GM19463 (cell line): Measurements from ENCODE around the gene CYSRT1.
A peak's percentile ranks its signal among the peaks of the same experiment; 100 is the strongest.

Experiments used
- ATAC-seq: cut with Tn5 transposase; IDR thresholded peaks from one replicate; pipeline ENCODE4 v1.9.1; 2021; ENCODE audit warnings: mild to moderate bottlenecking, moderate library complexity; ENCODE audit not compliant: unreplicated experiment

Gene CYSRT1, protein sequence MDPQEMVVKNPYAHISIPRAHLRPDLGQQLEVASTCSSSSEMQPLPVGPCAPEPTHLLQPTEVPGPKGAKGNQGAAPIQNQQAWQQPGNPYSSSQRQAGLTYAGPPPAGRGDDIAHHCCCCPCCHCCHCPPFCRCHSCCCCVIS

GRCh38 chr9:137224830-137225694 lies at the start of gene CYSRT1:
Gene CYSRT1, plus strand, starts transcription at chr9:137225174. Its CDS starts 448 bp downstream, at chr9:137225622.
- no peak for ATAC-seq

GRCh38 chr9:137175345-137175961 lies 49.5 kb upstream of the CYSRT1 start:
- no peak for ATAC-seq

GRCh38 chr9:137176302-137177182 lies 48.4 kb upstream of the CYSRT1 start:
- no peak for ATAC-seq

DNA sequence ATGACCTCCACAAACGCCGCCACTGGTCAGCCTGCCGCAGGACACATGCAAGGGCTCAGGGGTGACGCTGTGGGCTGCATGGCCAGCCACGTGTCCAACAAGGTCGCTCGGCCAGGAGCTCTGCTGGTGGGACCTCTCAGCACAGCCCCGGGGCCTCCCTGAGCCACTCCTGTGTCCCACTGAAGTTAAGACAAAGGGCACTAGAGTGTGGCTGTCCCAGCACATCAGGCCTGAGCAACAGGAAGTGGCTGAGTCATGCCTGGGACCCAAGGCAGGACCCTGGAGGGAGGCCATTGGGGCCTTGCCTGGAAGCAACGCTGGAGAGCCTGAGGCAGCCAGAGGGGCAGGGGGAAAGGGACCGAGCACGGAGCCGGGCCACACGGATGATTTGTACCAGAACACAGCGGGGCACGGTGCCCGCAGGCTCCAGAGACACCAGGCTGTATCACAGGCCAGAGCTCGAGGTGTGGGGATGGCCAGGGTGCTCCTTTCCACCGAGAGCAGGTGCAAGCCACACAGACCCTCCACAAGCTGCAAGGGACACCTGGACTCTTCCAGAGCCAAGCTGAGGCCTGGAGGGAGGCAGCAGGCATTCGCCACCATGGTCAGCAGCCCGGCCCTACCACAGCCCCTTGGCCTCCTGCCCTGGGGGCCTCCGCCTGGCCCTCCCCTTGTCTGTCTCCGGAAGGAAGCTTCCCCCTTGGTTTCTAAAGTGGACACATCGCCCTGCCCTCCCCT lies 46.6 kb upstream of the CYSRT1 start:
- no peak for ATAC-seq

- ATAC-seq, result no peak
Measured at GRCh38 chr9:137178939-137179630, 45.9 kb upstream of the CYSRT1 start.

GRCh38 chr9:137179761-137180160 lies 45.2 kb upstream of the CYSRT1 start:
- ATAC-seq, result no peak

GRCh38 chr9:137180491-137180890 lies 44.5 kb upstream of the CYSRT1 start:
- no peak for ATAC-seq

- ATAC-seq, result no peak
Measured at GRCh38 chr9:137181680-137182079, 43.3 kb upstream of the CYSRT1 start.

DNA sequence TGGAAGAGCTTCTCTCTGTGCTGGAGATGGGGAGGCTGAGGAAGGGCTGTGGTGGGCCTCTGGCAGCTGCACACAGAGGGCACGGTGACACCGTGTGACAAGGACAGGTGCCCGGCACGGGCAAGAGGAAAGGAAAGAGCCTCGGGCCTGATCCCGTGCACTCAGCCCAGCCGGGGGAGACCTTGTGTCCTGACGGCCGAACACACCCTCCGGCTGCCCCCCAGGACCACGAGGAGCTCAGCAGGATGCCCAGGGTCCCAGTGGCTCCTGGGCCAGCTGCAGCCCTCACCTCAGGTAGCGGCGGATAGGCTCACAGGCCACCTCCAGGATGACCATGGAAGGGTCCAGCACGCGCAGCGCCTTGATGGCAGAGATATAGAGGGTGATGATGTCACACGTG lies 42.1 kb upstream of the CYSRT1 start:
- ATAC-seq, result no peak

GRCh38 chr9:137183980-137184595 lies 40.9 kb upstream of the CYSRT1 start:
- no peak for ATAC-seq

DNA sequence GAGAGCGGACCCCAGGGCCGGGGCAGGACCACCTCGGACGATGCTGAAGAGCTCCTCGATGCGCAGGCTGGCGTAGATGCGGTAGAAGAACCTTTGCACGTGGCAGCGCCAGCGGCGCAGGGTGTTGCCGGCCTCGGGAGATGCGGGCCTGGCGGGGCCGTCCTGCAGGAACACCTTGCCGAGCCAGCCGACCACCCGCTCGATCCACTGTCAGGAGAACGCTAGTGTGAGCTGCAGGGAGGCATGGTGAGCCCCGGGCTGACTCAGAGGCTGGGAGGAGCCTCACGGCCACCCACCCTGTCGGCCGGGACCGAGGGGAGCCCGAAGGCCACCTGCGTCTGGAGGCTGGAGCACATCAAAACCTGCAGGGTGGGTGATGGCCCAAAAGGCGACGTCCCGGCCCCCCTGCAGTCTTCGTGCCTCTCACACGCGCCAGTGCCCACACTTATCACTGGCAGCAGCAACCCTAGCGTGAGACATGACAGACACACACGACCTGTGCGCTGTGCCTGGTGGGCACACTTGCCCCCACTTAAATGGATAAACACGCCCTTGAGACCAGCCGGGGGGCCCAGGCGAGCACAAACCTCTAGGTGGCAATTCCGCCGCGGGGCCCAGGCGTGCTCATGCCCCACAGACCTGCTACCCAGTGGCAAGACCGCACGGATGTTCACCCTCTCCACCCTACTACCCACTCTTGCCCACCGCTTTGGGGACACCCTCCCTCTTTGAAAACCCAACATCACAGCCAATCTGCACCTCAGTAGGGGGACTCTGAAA lies 39.9 kb upstream of the CYSRT1 start:
- no peak for ATAC-seq

- no peak for ATAC-seq
Measured at GRCh38 chr9:137185921-137186320, 39.1 kb upstream of the CYSRT1 start.

- no peak for ATAC-seq
Measured at GRCh38 chr9:137186385-137186784, 38.6 kb upstream of the CYSRT1 start.

- no peak for ATAC-seq
Measured at GRCh38 chr9:137187386-137187785, 37.6 kb upstream of the CYSRT1 start.

DNA sequence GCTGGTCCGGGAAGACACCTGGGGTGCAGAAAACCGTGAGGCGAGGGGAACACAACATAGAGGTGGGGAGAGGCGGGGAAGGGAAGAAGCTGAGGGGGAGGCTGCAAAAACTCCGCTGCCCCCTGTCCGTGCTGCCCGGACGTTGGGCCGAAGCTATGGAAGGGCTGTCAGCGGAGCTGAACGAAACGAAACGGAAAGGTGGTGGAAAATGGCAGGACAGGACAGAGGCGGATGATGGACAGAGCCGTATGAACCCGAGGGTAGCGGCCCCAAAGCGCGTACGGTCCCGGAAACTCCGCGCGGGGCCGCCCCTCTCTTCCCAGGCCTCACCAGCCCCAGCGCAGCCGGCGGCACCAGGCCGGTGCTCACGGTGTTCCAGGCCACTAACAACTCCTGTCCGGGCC lies 36.9 kb upstream of the CYSRT1 start:
- peak; percentile 10 for ATAC-seq

DNA sequence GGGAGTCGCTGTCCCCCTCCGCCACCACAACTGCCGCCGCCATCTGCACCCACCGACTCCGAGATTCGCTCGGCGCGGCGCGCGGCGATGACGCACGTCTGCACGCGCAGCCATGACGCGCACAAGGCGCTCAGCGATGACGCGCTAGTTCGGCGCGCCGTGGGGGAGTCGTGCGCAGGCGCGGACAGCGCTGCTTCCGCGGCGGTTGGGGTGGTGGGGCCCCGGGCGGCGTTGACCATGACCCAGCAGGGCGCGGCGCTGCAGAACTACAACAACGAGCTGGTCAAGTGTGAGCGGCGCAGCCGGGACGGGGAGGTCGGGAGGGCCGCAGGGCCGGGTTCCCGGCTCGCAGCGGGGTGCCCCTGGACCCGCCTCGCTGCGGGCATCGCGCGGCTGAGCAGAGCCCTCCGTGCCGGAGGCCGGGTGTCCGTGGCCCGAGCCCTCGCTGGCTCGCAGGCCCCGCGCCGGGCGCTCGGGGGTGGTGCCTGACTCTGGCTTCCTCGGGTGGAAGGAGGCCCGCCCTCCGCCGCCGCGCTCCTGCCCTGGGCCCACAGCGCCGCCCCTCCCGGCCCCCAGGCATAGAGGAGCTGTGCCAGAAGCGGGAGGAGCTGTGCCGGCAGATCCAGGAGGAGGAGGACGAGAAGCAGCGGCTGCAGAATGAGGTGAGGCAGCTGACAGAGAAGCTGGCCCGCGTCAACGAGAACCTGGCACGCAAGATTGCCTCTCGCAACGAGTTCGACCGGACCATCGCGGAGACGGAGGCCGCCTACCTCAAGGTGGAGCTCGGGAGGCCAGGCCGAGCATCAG lies 36.3 kb upstream of the CYSRT1 start, which contains the start of the genes ANAPC2 and SSNA1:
Gene ANAPC2 (minus strand): TSS at position 71 of the 807 bp plus-strand sequence. CDS start 28 bp downstream, at position 43.
Gene SSNA1 (plus strand): TSS at position 187 of the 807 bp plus-strand sequence. CDS start 51 bp downstream, at position 238.
- peak; percentile 85 for ATAC-seq
